Measurements from ENCODE around the gene ITIH4.

DNA sequence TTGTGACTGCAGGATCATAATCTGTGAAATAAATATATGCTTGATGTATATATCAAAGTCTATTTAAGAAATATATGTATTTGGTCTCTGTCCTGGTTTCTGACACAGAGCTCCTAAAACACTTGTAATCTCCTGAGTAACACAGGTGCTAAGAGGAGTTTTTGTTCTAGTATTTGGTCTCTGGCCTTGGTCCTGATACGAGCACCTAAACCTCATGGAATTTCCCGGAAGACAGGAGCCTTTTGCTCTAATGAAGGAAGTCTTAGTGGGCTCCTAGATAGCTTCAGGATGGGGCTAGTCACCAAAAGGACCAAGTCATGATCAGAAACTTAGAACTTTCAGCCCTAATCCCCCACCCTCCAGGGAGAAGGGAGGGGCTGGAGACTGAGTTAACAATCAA, 23.5 kb upstream of the ITIH4 start:
- TF ChIP-seq, protein P1, sequence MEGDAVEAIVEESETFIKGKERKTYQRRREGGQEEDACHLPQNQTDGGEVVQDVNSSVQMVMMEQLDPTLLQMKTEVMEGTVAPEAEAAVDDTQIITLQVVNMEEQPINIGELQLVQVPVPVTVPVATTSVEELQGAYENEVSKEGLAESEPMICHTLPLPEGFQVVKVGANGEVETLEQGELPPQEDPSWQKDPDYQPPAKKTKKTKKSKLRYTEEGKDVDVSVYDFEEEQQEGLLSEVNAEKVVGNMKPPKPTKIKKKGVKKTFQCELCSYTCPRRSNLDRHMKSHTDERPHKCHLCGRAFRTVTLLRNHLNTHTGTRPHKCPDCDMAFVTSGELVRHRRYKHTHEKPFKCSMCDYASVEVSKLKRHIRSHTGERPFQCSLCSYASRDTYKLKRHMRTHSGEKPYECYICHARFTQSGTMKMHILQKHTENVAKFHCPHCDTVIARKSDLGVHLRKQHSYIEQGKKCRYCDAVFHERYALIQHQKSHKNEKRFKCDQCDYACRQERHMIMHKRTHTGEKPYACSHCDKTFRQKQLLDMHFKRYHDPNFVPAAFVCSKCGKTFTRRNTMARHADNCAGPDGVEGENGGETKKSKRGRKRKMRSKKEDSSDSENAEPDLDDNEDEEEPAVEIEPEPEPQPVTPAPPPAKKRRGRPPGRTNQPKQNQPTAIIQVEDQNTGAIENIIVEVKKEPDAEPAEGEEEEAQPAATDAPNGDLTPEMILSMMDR (IDR thresholded peaks at IDR 0.05), result no peak
- no peak for TF ChIP-seq EZH2 (IDR thresholded peaks at IDR 0.05; ENCODE audit: borderline replicate concordance, insufficient read depth, low read depth, low read length, poor library complexity, severe bottlenecking)

All from B cell (primary cell).